HG02885 (cell line): ENCODE results near the gene ETV6.

Experiments
- ATAC-seq: cut with Tn5 transposase; IDR thresholded peaks from one replicate; pipeline ENCODE4 v1.9.1; 2021; ENCODE audit warnings: mild to moderate bottlenecking; ENCODE audit not compliant: unreplicated experiment, poor library complexity

The ETV6 gene

DNA sequence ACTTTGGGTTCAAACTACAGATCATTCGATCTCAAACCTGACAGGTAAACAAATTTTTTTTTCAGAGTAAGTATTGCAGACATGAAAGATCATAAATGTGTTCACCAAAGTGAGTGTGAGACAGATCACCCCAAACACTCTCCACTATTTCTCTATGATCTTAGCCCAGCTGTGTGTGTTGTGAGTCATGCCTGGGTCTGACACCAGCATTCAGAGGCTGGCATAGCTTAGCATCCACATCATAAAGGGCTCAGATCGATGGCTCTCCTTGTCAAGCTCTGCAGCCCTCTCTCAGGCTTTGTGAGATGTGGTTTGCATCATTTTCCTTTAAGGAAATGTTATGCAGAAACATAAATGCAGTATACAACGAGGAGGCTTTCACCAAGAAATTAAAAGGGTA, 164.9 kb downstream of the ETV6 start:
- ATAC-seq: no peak

DNA sequence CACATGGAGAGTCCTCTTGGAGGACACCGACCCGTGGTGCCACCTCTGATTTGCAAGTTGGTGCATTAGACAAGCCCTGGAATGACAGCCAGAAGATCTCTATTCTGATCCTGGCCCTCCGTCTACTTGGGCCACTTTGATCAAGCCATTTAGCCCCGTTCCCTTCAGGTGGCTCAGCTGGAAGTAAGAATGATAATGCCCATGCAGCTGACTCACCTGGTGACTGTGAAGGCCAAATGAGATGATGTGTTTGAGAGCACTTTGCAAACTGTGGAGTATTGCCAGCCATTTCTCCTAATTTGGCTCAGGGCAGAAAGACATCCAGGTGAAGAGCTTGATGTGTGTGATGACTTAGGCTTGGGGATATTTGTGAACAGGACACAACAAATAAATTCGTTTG, 165.9 kb downstream of the ETV6 start:
- ATAC-seq: no peak

DNA sequence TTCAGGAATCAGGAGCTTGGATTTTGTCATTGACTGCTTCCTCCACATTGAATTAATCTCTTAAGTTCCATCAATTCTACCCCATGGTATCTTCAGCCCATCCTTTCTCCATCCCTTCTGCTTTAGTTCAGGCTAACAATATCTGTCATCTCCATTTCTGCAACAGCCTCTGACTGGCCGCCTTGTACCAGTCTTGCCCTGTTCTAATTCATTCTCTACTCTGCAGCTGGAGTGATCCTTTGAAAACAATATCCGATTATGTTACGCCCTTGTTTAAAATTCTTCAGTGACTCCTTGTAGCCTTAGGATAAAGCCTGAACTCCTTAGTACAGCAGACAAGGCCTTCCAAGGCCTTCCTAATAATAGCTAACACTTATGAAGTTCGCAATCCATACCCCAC, 170.2 kb downstream of the ETV6 start:
- no peak for ATAC-seq

DNA sequence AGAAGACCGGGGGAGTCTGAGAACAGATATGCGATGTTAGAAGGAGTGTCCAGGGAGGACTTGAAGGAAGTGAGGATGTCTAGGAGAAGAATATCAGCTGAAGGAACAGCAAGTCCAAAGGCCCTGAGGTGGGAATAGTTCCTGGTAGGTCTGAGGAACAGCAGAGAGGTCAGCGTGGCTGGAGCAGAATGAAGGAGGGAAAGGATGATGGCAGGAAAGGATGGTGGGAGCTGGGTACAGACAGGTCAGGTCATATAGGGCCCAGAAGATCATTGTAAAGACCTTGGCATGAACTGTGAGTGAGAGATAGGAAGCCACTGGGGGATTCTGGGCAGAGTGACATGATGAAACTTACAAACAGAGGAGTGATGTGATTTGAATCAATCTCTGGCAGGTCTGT, 171.0 kb downstream of the ETV6 start:
- no peak for ATAC-seq

DNA sequence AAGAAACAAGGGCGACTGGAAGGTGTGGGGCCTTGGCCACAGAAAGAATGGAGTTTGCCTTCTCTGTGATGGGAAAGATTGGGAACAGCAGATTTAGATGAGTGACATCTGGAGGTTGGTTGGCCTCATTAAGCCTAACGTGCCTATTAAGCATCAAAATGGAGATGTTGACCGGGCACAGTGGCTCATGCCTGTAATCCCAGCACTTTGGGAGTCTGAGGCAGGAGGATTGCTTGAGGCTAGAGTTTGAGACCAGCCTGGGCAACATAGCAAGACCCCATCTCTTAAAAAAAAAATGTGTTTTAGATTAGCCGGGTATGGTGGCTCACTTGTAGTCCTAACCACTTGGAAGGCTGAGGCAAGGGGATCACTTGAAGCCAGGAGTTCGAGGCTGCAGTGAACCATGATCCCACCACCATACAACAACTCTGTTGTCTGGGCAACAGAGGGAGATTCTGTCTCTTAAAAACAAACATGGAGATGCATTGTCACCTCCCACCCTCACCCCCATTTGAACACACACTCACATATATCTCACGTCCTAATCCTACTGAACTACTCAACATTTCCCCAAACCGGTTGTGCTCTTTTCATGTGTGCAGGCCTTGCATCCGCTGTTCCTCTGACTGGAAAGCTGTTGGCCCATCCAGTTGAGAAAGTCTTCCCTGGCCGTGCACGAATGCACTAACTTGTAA, 172.1 kb downstream of the ETV6 start:
- ATAC-seq: no peak

DNA sequence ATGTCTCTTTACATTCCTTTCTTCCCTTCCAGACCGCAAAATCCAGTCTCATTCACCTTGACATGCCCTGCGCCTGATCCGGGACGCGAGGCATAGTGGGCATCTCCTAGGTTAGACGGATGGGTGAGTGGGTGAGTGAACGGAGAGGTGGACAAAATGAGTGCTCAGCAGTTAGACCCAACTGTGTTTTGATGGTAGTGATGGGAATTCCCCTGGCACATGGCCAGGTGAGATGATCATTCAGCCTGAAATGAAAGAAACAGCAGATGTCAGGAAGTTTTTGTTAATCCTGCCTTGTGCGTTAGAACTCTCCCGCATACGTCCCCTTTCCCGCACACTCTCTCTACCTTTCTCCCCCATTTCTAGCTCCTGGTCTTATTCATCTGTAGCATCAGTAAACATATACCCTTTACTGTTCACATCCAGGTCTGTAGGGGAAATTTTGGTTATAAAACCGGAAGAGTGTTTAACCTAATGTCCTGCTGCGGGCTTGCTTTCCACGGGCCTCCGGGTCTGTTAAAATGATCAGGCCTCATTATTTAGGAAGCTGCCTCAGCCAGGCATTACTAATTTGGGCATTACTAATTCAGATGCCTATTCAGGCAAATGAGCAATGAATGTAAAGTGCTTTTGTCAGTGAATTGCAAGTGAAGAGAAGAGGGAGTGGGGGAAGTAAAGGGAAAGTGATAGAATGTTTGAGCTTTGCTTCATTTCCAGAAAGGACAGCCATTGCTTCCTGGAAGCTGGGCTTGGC, 172.8 kb downstream of the ETV6 start:
- ATAC-seq: peak; percentile 44

DNA sequence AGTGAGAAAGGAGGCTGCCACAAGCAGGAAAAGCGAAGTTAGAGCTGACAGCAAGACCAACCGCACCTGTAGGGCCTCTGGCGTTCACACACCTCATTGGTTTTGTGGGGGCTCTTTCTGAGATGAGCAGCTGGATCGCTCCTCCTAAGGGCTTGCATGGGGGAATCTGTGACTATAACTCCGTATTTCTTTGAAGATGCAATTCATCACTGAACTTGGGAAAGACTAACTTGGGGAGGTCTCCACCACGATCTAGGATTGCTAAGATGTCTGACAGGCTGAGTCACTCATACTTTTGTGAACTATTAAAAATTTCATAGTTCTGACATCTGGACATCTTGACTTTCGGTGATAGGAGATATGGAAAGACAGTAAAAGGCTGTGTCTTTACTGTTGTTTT, 173.6 kb downstream of the ETV6 start:
- ATAC-seq: no peak

DNA sequence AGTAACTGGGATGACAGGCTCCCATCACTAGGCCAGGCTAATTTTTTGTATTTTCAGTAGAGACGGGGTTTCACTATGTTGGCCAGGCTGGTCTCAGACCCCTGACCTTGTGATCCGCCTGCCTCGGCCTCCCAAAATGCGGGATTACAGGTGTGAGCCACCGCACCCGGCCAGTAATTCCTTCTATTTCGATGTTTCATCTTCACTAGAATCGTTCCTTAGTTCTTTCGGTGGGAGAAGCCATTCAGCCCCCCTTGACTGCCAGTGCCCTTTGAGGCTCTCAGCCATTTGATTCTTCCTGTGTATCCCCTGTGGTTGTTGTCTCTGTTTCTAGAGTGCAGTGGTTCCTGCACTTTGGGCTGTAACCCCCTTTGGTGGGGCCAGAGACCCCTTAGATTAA, 174.1 kb downstream of the ETV6 start:
- no peak for ATAC-seq

DNA sequence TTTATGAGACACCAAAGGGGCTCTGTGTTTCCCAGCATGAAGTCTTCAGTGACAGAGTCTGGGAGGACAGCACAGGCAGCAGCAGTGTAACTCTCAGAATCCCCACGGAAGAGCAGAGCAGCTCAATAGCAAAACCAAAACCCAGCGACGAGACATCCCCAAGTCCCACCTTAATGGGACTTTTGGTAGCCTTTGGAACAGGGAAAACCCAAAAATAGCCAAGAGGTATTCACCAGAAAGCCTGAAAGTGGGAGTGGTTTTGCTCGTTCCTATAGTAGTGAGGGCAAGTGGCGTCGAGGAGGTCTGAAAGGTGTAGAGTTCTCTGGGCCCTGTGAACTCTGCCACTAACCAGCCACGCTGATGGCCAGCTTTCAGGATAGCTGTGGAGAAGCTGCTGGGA, 174.6 kb downstream of the ETV6 start:
- ATAC-seq: no peak

DNA sequence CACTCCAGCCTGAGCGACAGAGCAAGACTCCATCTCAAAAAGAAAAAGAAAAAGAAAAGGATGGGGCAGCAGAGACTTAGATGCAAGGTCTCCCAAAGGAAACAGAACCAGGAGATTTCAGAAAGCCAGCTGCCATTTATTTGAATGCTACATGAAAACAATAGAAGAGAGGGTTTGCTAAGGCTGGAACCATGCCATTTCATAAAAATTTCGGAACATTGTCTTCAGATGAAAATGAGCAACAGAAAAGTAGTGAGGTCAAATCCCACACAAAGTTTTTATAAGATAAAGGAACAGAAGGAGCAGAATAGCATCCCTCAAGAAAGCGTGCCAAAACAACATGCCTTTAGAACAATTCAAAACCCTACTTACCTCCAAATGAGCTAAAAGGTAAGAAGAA, 175.3 kb downstream of the ETV6 start:
- ATAC-seq: no peak

DNA sequence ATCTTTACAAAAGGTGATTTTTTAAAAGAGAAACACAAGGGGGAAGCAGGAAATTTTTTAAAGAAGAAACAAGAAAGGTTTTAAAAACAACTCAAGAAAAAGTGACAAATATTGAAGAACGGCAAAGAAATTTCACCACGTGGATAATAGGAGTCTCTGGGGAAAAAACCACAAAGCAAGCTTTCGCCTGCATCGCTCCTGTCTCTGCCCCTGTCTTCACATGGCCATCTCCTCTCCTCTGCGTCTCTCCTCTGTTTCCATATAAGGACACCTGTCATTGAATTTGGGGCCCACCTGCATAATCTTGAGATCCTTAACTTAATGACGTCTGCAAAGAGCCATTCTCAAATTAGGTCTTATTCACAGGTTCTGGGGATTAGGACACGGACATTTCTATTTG, 175.8 kb downstream of the ETV6 start:
- no peak for ATAC-seq

DNA sequence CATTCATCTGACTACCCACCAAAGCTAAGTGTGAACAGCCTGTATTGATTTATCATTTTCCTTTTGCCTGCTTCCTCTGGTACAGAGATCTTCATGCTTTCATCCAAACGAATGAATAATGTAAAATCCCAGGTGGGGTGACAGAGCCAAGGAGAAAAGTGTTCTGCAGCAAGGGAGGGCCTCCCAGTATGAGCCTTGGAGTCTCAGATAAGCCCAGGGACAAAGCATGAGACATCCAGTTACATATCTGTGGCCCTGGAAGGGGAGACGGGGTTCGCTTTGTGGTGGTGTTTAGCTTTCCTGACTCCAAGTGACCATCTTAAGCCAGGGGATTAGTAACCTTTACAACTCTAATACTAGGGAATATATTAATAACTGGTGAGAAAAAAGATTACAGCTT, 177.1 kb downstream of the ETV6 start:
- ATAC-seq: no peak

DNA sequence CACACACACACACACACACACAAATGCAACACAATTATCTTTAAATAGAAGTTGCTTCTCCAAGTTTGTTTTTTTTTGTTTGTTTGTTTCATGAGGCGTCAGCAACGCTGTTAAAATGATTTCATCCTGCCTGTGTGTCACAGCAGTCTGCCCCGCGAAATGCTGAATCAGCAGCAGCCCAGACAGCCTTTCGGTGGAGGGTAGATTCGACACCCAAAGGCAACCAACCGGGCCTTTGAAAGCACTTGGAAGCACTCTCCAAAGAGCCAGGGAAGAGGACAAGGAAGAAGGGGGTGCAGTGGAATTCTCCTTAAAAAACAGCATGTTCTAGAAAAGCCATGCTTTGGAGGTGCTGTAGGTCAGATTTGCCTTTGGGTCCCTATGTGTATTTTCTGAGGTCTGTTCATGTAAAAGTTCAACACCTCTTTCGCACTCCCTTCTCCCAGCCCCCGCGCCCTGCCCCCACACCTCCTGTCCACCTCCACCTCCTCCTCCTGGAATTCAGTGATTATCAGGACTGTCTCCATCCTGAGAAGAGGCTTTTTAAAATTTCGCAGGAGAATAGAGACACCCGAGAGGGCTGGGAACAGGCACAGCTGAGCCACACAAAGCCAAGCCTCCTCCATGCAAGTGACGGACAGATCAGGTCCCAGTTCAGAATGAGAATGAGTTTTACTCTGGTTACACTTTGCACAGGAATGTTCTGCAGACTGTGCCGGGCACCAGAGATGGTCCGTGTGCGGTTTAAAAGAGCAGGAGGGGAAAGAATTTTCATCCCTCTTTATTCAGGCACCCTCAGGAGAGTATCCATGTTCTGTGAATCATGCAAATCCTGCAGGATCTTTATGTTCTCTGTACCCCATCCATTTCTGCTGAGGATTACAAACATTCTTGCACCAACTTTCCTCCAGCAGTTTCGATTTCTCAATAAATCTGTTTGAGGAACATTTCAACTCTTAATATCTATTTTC, 177.9 kb downstream of the ETV6 start:
- no peak for ATAC-seq

DNA sequence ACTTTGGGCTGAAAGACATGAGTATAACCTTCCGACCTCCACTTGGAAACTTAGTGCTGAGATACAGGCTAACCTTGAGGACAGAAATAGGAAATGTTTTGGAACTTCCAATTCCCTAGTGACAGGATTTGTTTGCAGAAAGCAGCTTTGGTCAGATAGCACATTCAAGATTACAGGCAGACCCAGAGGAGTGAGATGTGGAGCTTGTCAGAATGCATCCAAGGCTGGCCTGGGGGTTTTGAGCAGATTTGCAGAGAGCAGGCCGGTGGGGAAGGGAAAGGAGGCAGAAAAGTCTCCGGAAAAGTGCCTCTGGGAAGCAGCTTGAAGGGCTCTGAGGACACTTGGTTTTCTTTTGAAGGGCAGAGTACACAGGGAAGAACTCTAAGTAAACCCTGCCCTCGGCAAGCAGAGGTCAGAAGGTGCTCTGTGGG, 180.3 kb downstream of the ETV6 start:
- ATAC-seq: no peak

DNA sequence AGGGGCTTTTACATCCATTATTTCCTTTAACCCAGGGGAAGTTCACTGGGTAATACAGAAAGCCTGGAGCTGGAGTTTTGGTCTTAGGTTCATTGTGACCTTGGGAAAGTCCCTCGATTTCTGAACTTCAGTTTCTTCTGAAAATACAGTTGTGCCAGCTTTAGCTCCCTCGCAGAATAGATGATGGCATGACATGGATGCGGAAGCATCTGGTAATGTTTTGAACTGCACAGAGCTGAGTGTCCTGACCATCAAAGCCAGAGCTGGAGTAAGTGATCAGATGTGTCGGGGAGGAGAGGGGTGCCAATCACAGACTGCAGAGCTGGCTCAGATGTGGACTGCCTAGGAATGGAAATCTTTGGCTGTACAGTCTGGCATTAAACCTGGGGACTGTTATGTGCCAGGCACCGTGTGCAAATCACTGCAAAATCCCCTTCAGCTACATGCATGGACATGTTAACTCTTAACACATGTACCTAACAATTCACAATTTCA, 180.9 kb downstream of the ETV6 start:
- no peak for ATAC-seq

DNA sequence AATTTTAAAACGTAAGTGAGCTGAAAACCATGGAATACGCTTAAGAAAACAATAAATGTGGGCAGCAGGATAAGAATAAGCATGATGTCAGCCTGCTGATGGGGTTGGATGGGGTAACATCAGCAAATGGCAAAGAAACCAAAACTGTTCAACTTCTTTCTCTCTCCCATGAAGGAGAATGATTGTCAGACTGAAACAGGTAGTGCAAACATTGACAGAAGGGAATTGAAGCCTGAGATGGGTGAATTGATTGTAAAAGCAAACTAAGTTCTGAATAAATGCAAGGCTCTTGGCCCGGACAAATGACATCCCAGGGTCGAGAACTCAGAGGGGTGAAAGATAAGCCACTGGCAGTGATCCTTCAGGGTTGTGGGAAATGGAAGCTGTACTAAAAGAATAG, 182.6 kb downstream of the ETV6 start:
- ATAC-seq: no peak

DNA sequence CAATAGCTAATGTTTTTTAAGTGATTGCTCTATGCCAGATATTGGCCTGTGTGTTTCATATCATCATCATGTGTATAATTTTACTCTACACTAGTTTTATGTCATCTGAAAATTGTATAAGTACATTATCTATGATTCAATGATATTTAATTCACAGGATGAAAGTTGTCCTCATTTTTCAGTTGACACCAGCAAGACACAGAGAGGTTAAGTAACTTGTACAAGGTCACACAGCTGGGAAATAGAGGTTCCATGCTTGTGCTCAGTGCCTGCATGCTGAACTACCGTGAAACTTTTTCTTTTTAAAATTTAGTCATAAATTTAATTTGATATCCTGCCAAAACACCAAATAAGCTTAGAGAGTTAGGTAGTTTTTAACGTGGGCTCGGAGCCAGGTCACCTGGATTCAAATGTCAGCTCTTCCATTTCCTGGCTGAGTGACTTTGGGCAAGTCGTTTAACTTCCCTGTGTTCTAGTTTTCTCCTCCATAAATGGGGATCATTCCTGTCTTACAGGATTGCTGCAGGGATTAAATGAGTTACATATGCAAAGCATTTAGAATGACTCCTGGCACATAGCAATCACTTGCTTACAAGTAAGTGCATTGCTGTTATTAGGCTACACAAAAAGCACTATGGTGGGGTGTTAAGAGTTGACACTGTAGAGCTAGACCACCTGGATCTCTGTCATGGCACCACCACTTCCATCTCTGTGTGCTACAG, 183.9 kb downstream of the ETV6 start:
- ATAC-seq: no peak

DNA sequence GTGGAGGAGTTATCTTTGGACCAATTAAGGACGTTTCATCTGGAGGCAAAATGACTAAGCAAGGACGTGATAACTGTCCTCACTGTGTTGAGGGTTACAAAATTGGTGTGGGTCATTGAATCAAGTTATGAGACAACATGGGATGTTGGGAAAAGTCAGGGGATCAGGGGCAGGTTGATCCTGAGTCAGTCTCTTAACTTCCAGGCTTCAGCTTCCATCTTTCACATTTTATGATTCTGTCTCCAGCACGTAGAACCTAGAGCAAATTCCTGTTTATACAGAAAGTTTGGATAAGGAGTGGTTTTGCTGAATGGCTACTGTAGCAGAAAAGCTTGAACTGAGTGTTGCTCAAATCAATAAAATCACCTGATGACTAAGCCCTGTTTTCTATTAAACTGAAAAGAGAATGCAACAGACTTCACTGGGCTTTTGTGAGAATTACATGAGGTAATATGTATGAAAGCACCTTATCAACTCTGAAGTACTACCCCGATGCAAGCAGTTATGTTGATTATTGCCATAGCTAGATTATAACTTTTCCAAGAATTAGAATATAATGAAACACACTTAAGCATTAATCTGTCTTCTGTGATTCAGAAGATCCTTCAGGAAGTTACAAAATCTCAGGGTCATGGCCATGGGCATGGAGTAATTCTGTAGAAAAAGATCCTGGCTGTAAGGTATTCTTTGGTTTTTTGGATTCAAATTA, 184.8 kb downstream of the ETV6 start:
- ATAC-seq: no peak

DNA sequence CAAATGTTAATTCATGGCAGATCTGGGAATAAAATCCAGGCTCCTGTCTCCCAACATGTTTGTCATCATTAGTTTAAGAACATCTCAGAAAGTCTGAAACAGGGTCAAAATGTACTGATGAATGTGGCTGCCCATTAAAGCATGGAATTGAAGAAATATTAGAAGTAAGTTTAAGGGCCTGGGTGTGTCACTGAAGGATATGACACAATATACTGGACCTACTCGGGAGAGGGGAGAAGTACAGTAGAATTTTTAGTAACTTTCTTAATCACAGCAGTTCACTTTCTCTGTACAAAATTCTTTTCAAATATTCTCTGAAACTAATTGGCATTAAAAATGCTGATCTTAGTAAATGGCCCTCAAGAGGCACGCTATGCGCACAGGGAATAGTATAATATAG, 185.5 kb downstream of the ETV6 start:
- no peak for ATAC-seq
